ENCODE measurements around the gene FMNL2. TPM values are rescaled to one million over a fixed set of nuclear protein-coding genes. Genes with fewer than 3 reads are reported as not detected.

Gene FMNL2
- total and polyA plus RNA-seq, 4 donors = 18.8 to 81.4 (median 38.4) TPM

GRCh38 chr2:152432765-152433164 is 97.8 kb downstream of the FMNL2 start:
- Histone ChIP-seq H3K4me3 (no peak overlapping the region), H3K27ac (ENCODE audit: low read depth in 1 of 2, low read length in 1 of 2) (peak overlapping the region; percentile 13 to 73), H3K4me1 (ENCODE audit: control insufficient read depth in 5 of 5, insufficient read depth in 5 of 5, low read length in 5 of 5) (peaks cover 5 to 36% (median 9%) of the 10 kb centered on the region in 5 donors), H3K27me3 (ENCODE audit: control insufficient read depth in 3 of 3, insufficient read depth in 3 of 3, low read length in 2 of 3) (no peaks in the 10 kb centered on the region), H3K9ac (ENCODE audit: insufficient read depth in 1 of 2, low read length in 2 of 2) (no peak overlapping the region), H3K36me3 (ENCODE audit: control insufficient read depth in 4 of 4, insufficient read depth in 4 of 4, low read length in 4 of 4) (no peaks in the 10 kb centered on the region), H3K9me3 (ENCODE audit: control insufficient read depth in 4 of 4, insufficient read depth in 3 of 4, low read length in 3 of 4) (no peaks in the 10 kb centered on the region)
- ATAC-seq (ENCODE audit: insufficient read depth, low FRiP score) = no peak
- TF ChIP-seq CTCF (IDR thresholded peaks at IDR 0.05; ENCODE audit: control extremely low read depth, extremely low read depth) = no peak
- no peak for DNase-seq
- 88 to 97% methylated on average over 4 of the region's 4 CpGs for WGBS, 2 donors

GRCh38 chr2:152433289-152433688 is 98.3 kb downstream of the FMNL2 start:
- no peak for DNase-seq
- Histone ChIP-seq H3K9me3 (ENCODE audit: control insufficient read depth in 4 of 4, insufficient read depth in 3 of 4, low read length in 3 of 4) (no peaks in the 10 kb centered on the region), H3K9ac (ENCODE audit: insufficient read depth in 1 of 2, low read length in 2 of 2) (no peak overlapping the region), H3K27ac (ENCODE audit: low read depth in 1 of 2, low read length in 1 of 2) (no peak overlapping the region), H3K36me3 (ENCODE audit: control insufficient read depth in 4 of 4, insufficient read depth in 4 of 4, low read length in 4 of 4) (no peaks in the 10 kb centered on the region), H3K27me3 (ENCODE audit: control insufficient read depth in 3 of 3, insufficient read depth in 3 of 3, low read length in 2 of 3) (no peaks in the 10 kb centered on the region), H3K4me3 (no peak overlapping the region), H3K4me1 (ENCODE audit: control insufficient read depth in 5 of 5, insufficient read depth in 5 of 5, low read length in 5 of 5) (peaks cover 0 to 41% (median 12%) of the 10 kb centered on the region in 5 donors)
- no peak for TF ChIP-seq CTCF (IDR thresholded peaks at IDR 0.05; ENCODE audit: control extremely low read depth, extremely low read depth)
- 75 to 77% methylated on average over 1 of the region's 1 CpG for WGBS, 2 donors
- no peak for ATAC-seq (ENCODE audit: insufficient read depth, low FRiP score)

- no peaks in the 10 kb centered on the region for H3K36me3 ChIP-seq (ENCODE audit: control insufficient read depth in 4 of 4, insufficient read depth in 4 of 4, low read length in 4 of 4)
- TF ChIP-seq CTCF (IDR thresholded peaks at IDR 0.05; ENCODE audit: control extremely low read depth, extremely low read depth) = no peak
- WGBS, 2 donors = 60 to 68% methylated on average over 2 of the region's 2 CpGs
- DNase-seq (peak in 2 of 3 donors; percentile 30 to 36), ATAC-seq (ENCODE audit: insufficient read depth, low FRiP score) (no peak)
- H3K27me3 ChIP-seq (ENCODE audit: control insufficient read depth in 3 of 3, insufficient read depth in 3 of 3, low read length in 2 of 3) = no peaks in the 10 kb centered on the region
- H3K9me3 ChIP-seq (ENCODE audit: control insufficient read depth in 4 of 4, insufficient read depth in 3 of 4, low read length in 3 of 4) = no peaks in the 10 kb centered on the region
- no peak overlapping the region for H3K9ac ChIP-seq (ENCODE audit: insufficient read depth in 1 of 2, low read length in 2 of 2)
- H3K4me1 ChIP-seq (ENCODE audit: control insufficient read depth in 5 of 5, insufficient read depth in 5 of 5, low read length in 5 of 5) = peaks cover 0 to 44% (median 14%) of the 10 kb centered on the region in 5 donors
- no peak overlapping the region for H3K27ac ChIP-seq (ENCODE audit: low read depth in 1 of 2, low read length in 1 of 2)
- no peak overlapping the region for H3K4me3 ChIP-seq
These were observed 98.8 kb downstream of the FMNL2 start for GRCh38 chr2:152433791-152434190.
